K562 (cell line): ENCODE measurements around the gene GADD45GIP1. TPM values are rescaled to one million over a fixed set of nuclear protein-coding genes. Genes with fewer than 3 reads are reported as not detected.

Experiments
- EGR1 ChIP-seq: fragments of 450-650 bp; conservative IDR thresholded peaks from 2 replicates; pipeline ENCODE4 v1.6.1; 2017; ENCODE audit warnings: mild to moderate bottlenecking
- ESRRA ChIP-seq: fragments of 450-650 bp; IDR thresholded peaks from 2 replicates; pipeline ENCODE4 v1.6.1; 2014; ENCODE audit warnings: low read depth, mild to moderate bottlenecking, moderate library complexity, borderline replicate concordance
- HDAC1 ChIP-seq, 2 experiments: fragments of 450-650 bp; IDR thresholded peaks; 2 replicates each; pipeline ENCODE4 v1.6.1; 2016 to 2017; ENCODE audit warnings: inconsistent platforms in 1 of 2, mild to moderate bottlenecking in 1 of 2, moderate library complexity in 1 of 2
- HNRNPH1 ChIP-seq: fragments of 200-400 bp; formaldehyde crosslinking; optimal IDR thresholded peaks from 2 replicates; pipeline ENCODE3; 2017; ENCODE audit warnings: low read depth, mild to moderate bottlenecking, low read length, moderate library complexity
- IRF2 ChIP-seq: sonication (generic); formaldehyde crosslinking; IDR thresholded peaks from 2 replicates; pipeline ENCODE4 v1.8.1; 2022; ENCODE audit warnings: mild to moderate bottlenecking, missing genetic modification reagents
- KDM2B ChIP-seq: fragments of 250-450 bp; sonication (Bioruptor Pico); IDR thresholded peaks from 2 replicates; pipeline ENCODE4 v1.8.0; 2021; ENCODE audit warnings: mild to moderate bottlenecking, moderate library complexity
- MYBL2 ChIP-seq, 2 experiments: fragments of 450-650 bp in 1 of 2; sonication (generic) in 1 of 2; formaldehyde crosslinking in 1 of 2; IDR thresholded peaks; 2 replicates each; pipeline versions ENCODE4 v1.6.1 to v1.8.1; 2017 to 2022; ENCODE audit warnings: borderline replicate concordance in 1 of 2, inconsistent platforms in 1 of 2, low read depth in 1 of 2, mild to moderate bottlenecking in 1 of 2, missing genetic modification reagents in 1 of 2, moderate library complexity in 1 of 2
- NELFE ChIP-seq: IDR thresholded peaks from 2 replicates; pipeline ENCODE4 v1.6.1; 2011; ENCODE audit warnings: mild to moderate bottlenecking; ENCODE audit not compliant: insufficient read depth, insufficient read length
- PML ChIP-seq: IDR thresholded peaks from 2 replicates; pipeline ENCODE4 v1.6.1; 2012; ENCODE audit warnings: low read length, inconsistent platforms
- ZNF57 ChIP-seq: fragments of 450-650 bp; formaldehyde crosslinking; IDR thresholded peaks from 2 replicates; pipeline ENCODE4 v1.4.0; 2020; ENCODE audit warnings: mild to moderate bottlenecking, moderate library complexity
- ZNF696 ChIP-seq: fragments of 250-450 bp; sonication (Bioruptor Pico); conservative IDR thresholded peaks from 2 replicates; pipeline ENCODE4 v1.4.0; 2020; ENCODE audit warnings: mild to moderate bottlenecking, moderate library complexity
- ZNF766 ChIP-seq: fragments of 200-800 bp; sonication (Bioruptor generic); conservative IDR thresholded peaks from 2 replicates; pipeline ENCODE4 v1.6.1; 2016; ENCODE audit warnings: missing genetic modification characterization, missing compliant biosample characterization
- polyA plus RNA-seq, 8 experiments: library from polyadenylated mRNA; depleted of rRNA in 4 of 8; stranded (reverse) in 5 of 8; unstranded in 3 of 8; fragments of >200 nt; fragmentation: Nextera tagmentation in 2 of 8; fragmentation: Illumina TruSeq in 1 of 8; extraction: Ambion mirVana in 2 of 8; extraction: Trizol in 1 of 8; gene quantifications; 2 replicates each; pipeline versions ENCODE4 v1.2.1 to v1.2.3, GENCODE V29; 2011 to 2014; ENCODE audit warnings: inconsistent platforms in 1 of 8, missing spikeins in 1 of 8
- total RNA-seq, 7 experiments: library from RNA; depleted of rRNA in 6 of 7; stranded (reverse); fragments of >200 nt in 6 of 7; fragmentation: Illumina TruSeq in 2 of 7; extraction: Trizol in 2 of 7; gene quantifications; 2 replicates each; pipeline versions ENCODE4 v1.2.1 to v1.2.3, GENCODE V29; 2011 to 2021; ENCODE audit warnings: low replicate concordance in 1 of 7
- TF ChIP-seq, protein P1 (sequence below): sonication (generic); formaldehyde crosslinking; IDR thresholded peaks from 2 replicates; pipeline ENCODE4 v1.8.0; 2022; ENCODE audit warnings: mild to moderate bottlenecking, missing genetic modification reagents
- TF ChIP-seq, protein P2 (sequence below): fragments of 450-650 bp; formaldehyde crosslinking; IDR thresholded peaks from 2 replicates; pipeline ENCODE4 v1.4.0; 2022; ENCODE audit warnings: mild to moderate bottlenecking, moderate library complexity
- TF ChIP-seq, protein P3 (sequence below): sonication (generic); formaldehyde crosslinking; IDR thresholded peaks from 2 replicates; pipeline ENCODE4 v1.8.1; 2022; ENCODE audit warnings: missing genetic modification reagents
- TF ChIP-seq, protein P4 (sequence below): fragments of 450-650 bp; formaldehyde crosslinking; IDR thresholded peaks from 2 replicates; pipeline ENCODE4 v1.4.0; 2020; ENCODE audit warnings: mild to moderate bottlenecking, moderate library complexity
- TF ChIP-seq, protein P5 (sequence below): fragments of 450-650 bp; IDR thresholded peaks from 2 replicates; pipeline ENCODE4 v1.6.1; 2016; ENCODE audit warnings: borderline replicate concordance
- TF ChIP-seq, protein P6 (sequence below): fragments of 250-450 bp; sonication (Bioruptor Pico); IDR thresholded peaks from 2 replicates; pipeline ENCODE4 v1.5.0; 2021

Gene GADD45GIP1
- total and polyA plus RNA-seq, 9 of the 15 experiments (the other 6 are each of a cell fraction or from before 2014, with no cell fraction given), result 5.1 to 161 (median 29.2) TPM

DNA sequence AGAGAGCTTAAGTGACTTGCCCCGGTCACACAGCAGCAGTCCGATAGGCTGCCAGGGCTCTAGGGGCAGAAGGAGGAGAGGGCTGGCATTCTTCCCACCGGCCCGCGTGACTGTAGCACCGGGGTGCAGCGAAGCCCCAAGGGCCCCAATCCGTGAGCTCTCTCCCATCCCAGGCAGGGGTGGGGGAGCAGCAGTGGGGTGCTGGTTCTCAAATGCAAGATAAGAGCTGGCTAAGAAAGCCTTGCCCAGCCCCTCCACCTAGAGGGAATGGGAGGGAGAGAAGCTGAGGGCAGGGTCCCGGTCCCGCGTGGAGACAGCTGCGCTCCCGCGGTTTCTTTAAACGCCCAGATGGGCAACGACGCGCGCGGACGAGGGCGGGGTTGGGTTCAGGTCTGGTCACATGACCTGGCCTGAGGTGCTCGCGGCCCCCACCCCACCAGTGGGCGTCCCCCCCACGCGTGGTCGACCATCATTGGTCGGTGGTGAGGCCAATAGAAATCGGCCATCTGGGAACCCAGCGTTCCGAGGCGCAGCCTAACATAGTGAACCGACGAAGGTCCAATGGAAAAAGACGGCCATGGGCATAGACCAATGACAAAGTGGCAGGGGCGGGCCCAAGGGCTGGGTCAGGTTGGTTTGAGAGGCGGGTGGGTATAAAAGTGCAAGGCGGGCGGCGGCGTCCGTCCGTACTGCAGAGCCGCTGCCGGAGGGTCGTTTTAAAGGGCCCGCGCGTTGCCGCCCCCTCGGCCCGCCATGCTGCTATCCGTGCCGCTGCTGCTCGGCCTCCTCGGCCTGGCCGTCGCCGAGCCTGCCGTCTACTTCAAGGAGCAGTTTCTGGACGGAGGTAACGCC is 18.9 kb downstream of the GADD45GIP1 start, which contains the start of gene CALR (continued):
- TF ChIP-seq, protein P1, sequence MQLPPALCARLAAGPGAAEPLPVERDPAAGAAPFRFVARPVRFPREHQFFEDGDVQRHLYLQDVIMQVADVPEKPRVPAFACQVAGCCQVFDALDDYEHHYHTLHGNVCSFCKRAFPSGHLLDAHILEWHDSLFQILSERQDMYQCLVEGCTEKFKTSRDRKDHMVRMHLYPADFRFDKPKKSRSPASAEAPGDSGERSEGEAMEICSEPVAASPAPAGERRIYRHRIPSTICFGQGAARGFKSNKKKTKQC, result peak; percentile 84; the same call in 1 of the 2 replicates
- TF ChIP-seq, protein P2, sequence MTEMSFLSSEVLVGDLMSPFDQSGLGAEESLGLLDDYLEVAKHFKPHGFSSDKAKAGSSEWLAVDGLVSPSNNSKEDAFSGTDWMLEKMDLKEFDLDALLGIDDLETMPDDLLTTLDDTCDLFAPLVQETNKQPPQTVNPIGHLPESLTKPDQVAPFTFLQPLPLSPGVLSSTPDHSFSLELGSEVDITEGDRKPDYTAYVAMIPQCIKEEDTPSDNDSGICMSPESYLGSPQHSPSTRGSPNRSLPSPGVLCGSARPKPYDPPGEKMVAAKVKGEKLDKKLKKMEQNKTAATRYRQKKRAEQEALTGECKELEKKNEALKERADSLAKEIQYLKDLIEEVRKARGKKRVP (CRISPR knock-in tag), result no peak
- 0 out of 2 replicates have a peak, but pooled peaks have one; percentile 28 for TF ChIP-seq ZNF57 (CRISPR knock-in tag)
- TF ChIP-seq, protein P3, sequence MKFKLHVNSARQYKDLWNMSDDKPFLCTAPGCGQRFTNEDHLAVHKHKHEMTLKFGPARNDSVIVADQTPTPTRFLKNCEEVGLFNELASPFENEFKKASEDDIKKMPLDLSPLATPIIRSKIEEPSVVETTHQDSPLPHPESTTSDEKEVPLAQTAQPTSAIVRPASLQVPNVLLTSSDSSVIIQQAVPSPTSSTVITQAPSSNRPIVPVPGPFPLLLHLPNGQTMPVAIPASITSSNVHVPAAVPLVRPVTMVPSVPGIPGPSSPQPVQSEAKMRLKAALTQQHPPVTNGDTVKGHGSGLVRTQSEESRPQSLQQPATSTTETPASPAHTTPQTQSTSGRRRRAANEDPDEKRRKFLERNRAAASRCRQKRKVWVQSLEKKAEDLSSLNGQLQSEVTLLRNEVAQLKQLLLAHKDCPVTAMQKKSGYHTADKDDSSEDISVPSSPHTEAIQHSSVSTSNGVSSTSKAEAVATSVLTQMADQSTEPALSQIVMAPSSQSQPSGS, result no peak
- peak; percentile 82 for TF ChIP-seq EGR1
- 0 out of 2 replicates have a peak, but pooled peaks have one; percentile 23 for TF ChIP-seq ESRRA
- peak; percentile 80; the same call in 1 of the 2 replicates for TF ChIP-seq ZNF766 (CRISPR knock-in tag)
- TF ChIP-seq MYBL2 (IDR thresholded peaks at IDR 0.05; ENCODE audit: low read depth), result no peak; the same call in 1 of the 2 replicates
- no peak for TF ChIP-seq MYBL2 (CRISPR knock-in tag; IDR thresholded peaks at IDR 0.05; ENCODE audit: borderline replicate concordance)
- TF ChIP-seq NELFE, result peak; percentile 92
- TF ChIP-seq PML, result peak; percentile 96
- no peak for TF ChIP-seq ZNF696 (CRISPR knock-in tag)
- TF ChIP-seq KDM2B (CRISPR knock-in tag), result no peak
- TF ChIP-seq HDAC1 (IDR thresholded peaks at IDR 0.05), result peak in 1 of 2 experiments; percentile 94; a peak in 2 of 4 replicates
- TF ChIP-seq, protein P4, sequence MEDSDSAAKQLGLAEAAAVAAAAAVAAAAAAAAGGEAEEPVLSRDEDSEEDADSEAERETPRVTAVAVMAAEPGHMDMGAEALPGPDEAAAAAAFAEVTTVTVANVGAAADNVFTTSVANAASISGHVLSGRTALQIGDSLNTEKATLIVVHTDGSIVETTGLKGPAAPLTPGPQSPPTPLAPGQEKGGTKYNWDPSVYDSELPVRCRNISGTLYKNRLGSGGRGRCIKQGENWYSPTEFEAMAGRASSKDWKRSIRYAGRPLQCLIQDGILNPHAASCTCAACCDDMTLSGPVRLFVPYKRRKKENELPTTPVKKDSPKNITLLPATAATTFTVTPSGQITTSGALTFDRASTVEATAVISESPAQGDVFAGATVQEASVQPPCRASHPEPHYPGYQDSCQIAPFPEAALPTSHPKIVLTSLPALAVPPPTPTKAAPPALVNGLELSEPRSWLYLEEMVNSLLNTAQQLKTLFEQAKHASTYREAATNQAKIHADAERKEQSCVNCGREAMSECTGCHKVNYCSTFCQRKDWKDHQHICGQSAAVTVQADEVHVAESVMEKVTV (CRISPR knock-in tag), result no peak
- TF ChIP-seq IRF2 (CRISPR knock-in tag), result no peak
- TF ChIP-seq, protein P5, sequence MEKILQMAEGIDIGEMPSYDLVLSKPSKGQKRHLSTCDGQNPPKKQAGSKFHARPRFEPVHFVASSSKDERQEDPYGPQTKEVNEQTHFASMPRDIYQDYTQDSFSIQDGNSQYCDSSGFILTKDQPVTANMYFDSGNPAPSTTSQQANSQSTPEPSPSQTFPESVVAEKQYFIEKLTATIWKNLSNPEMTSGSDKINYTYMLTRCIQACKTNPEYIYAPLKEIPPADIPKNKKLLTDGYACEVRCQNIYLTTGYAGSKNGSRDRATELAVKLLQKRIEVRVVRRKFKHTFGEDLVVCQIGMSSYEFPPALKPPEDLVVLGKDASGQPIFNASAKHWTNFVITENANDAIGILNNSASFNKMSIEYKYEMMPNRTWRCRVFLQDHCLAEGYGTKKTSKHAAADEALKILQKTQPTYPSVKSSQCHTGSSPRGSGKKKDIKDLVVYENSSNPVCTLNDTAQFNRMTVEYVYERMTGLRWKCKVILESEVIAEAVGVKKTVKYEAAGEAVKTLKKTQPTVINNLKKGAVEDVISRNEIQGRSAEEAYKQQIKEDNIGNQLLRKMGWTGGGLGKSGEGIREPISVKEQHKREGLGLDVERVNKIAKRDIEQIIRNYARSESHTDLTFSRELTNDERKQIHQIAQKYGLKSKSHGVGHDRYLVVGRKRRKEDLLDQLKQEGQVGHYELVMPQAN, result peak; percentile 69
- no peak for TF ChIP-seq HNRNPH1
- TF ChIP-seq, protein P6, sequence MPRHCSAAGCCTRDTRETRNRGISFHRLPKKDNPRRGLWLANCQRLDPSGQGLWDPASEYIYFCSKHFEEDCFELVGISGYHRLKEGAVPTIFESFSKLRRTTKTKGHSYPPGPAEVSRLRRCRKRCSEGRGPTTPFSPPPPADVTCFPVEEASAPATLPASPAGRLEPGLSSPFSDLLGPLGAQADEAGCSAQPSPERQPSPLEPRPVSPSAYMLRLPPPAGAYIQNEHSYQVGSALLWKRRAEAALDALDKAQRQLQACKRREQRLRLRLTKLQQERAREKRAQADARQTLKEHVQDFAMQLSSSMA, result 0 out of 2 replicates have a peak, but pooled peaks have one; percentile 46
